Activated CD8-positive, alpha-beta T cell treated with anti-CD3 and anti-CD28 coated beads for 36 hours (primary cell): ENCODE data around the gene NFASC. TPM values are rescaled to one million over a fixed set of nuclear protein-coding genes. Genes with fewer than 3 reads are reported as not detected.

Experiments
- ATAC-seq: fragments of 200-7000 bp; cut with Tn5 transposase; one replicate; pipeline ENCODE4 v1.10.0; 2021; ENCODE audit warnings: mild to moderate bottlenecking, moderate library complexity
- CTCF ChIA-PET: fragments of 350-600 bp; sonication (Branson Sonifier 250); formaldehyde crosslinking; loops from one replicate; lab custom pipeline; 2021; ENCODE audit warnings: antibody characterized with exemption; lab: Charles Lee
- POLR2A ChIA-PET: fragments of 350-600 bp; sonication (Branson Sonifier 250); formaldehyde crosslinking; loops from one replicate; lab custom pipeline; 2021; ENCODE audit warnings: antibody characterized with exemption; lab: Charles Lee
- DNase-seq: peaks from one replicate; pipeline ENCODE4 v3.0.0-alpha.2; 2020
- H3K27ac Mint-ChIP-seq: one replicate; pipeline ENCODE4 v1.8.0; 2021; ENCODE audit warnings: mild to moderate bottlenecking, mixed read lengths
- H3K27me3 Mint-ChIP-seq: one replicate; pipeline ENCODE4 v1.8.0; 2021; ENCODE audit warnings: mixed read lengths
- H3K36me3 Mint-ChIP-seq: one replicate; pipeline ENCODE4 v1.8.0; 2021; ENCODE audit warnings: low read depth, mixed read lengths
- H3K4me1 Mint-ChIP-seq: one replicate; pipeline ENCODE4 v1.8.0; 2021; ENCODE audit warnings: low read depth, mixed read lengths
- H3K4me3 Mint-ChIP-seq: one replicate; pipeline ENCODE4 v1.8.0; 2021; ENCODE audit warnings: mild to moderate bottlenecking, moderate library complexity, mixed read lengths
- H3K9me3 Mint-ChIP-seq: one replicate; pipeline ENCODE4 v1.8.0; 2021; ENCODE audit warnings: mixed read lengths
- intact Hi-C: fragments of 100-400 bp; cut with micrococcal nuclease; formaldehyde crosslinking; loops from one replicate; pipeline ENCODE4 v1.10.0; 2022
- total RNA-seq, 2 experiments: library from RNA; stranded (reverse); gene quantifications; one replicate each; pipeline ENCODE4 v1.2.3, GENCODE V29; 2021
- TF ChIP-seq, protein P1 (sequence below): fragments of 200-600 bp; IDR thresholded peaks from one replicate; pipeline ENCODE4 v1.8.0; 2022; ENCODE audit warnings: antibody characterized with exemption, mild to moderate bottlenecking

The NFASC gene
- total RNA-seq, 2 experiments from 2014 or later: not detected

DNA sequence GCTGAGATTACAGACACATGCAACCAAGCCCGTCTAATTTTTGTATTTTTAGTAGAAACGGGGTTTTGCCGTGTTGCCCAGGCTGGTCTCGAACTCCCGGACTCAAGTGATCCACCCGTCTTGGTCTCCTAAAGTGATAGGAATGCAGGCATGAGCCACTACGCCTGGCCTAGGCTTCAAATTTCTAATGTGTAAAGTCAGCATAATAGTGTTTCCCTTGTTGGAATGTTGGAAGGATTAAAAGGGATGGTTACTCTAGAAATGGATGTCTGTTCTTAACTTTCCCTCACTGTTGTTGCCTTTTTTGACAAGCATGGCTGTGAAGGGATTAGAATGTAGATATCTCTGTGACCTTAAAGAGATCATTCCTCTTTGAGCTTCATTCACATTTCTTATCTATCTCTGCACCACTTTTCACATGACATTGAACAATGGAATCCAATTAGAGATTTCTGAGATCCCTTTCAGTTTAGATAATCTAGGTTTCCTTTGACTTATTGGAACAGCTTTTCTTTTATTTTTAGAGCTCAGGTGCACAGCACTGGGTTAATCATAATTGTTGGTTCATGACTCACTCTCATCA, 33.7 kb downstream of the NFASC start:
- intact Hi-C loops: no loop called here
- TF ChIP-seq, protein P1, sequence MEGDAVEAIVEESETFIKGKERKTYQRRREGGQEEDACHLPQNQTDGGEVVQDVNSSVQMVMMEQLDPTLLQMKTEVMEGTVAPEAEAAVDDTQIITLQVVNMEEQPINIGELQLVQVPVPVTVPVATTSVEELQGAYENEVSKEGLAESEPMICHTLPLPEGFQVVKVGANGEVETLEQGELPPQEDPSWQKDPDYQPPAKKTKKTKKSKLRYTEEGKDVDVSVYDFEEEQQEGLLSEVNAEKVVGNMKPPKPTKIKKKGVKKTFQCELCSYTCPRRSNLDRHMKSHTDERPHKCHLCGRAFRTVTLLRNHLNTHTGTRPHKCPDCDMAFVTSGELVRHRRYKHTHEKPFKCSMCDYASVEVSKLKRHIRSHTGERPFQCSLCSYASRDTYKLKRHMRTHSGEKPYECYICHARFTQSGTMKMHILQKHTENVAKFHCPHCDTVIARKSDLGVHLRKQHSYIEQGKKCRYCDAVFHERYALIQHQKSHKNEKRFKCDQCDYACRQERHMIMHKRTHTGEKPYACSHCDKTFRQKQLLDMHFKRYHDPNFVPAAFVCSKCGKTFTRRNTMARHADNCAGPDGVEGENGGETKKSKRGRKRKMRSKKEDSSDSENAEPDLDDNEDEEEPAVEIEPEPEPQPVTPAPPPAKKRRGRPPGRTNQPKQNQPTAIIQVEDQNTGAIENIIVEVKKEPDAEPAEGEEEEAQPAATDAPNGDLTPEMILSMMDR: no peak
- DNase-seq (no peak), ATAC-seq (no peak)
- Mint-ChIP-seq H3K4me1 (no peaks in the 10 kb centered on the region), H3K9me3 (no peaks in the 10 kb centered on the region), H3K27me3 (peaks cover 23% of the 10 kb centered on the region), H3K4me3 (no peak overlapping the region), H3K27ac (no peak overlapping the region), H3K36me3 (no peaks in the 10 kb centered on the region)
- POLR2A ChIA-PET: no interaction called here
- CTCF ChIA-PET: interaction anchor here (1.3 to 1.5 kb wide), 3 partner anchors 98 to 158 kb away, joined by 3 read pairs; no protein-coding TSS in a partner anchor

DNA sequence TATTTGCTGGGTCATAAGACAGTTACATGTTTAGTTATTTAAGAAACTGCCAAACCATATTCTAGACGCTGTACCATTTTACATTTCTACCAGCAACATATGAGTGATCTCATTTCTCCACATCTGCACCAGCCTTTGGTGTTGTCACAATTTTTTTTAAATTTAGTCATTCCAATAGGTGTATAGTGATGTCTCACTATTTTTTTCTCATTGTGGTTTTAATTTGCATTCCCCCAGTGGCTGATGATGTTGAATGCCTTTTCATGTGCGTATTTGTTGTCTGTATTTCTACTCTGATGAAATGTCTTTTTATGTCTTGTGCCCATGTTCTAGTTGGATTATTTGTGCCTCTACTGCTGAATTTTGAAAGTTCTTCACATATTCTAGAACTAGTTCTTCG, 38.4 kb downstream of the NFASC start:
- DNase-seq (no peak), ATAC-seq (no peak)
- intact Hi-C loops: no loop called here
- TF ChIP-seq, protein P1: no peak
- no peak overlapping the region for H3K27ac Mint-ChIP-seq
- H3K36me3 Mint-ChIP-seq: no peaks in the 10 kb centered on the region
- H3K27me3 Mint-ChIP-seq: peaks cover 24% of the 10 kb centered on the region
- POLR2A ChIA-PET: no interaction called here
- no peaks in the 10 kb centered on the region for H3K4me1 Mint-ChIP-seq
- CTCF ChIA-PET: interaction anchor here (1.0 to 1.9 kb wide), 2 partner anchors 81 to 102 kb away, joined by 3 to 4 read pairs; no protein-coding TSS in a partner anchor
- no peaks in the 10 kb centered on the region for H3K9me3 Mint-ChIP-seq
- no peak overlapping the region for H3K4me3 Mint-ChIP-seq

DNA sequence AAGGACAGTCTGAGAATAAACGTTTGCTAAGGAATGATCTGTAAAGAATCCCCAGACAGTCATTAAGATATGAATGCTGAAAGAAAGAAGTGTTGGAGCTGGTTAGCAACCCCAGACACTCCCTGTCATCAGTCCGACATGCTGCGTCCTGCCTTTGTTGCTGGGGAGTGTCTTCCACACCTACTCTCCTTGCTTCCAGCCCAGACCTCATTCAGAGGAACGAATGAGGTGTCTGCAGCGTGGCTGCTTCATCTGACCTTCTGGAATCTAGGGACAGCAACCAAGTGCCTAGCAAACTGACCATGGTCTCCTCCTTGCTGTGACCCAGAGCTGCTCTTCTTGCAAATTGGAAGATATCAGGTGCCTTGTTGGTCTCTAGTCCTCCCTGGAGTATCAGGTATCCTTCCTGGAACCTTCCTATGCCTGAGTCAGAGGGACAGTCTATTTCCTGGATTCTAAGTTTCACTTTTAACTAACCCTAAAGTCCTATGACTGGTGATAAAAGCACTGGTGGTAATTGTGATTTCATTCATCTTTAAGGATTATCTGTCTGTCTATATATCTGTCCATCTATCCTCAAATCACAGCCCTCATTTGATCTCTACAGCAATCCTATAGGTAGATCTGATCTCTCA, 45.3 kb downstream of the NFASC start:
- H3K4me1 Mint-ChIP-seq: no peaks in the 10 kb centered on the region
- TF ChIP-seq, protein P1: no peak
- H3K4me3 Mint-ChIP-seq: no peak overlapping the region
- no peak for DNase-seq
- no peaks in the 10 kb centered on the region for H3K36me3 Mint-ChIP-seq
- peaks cover 7% of the 10 kb centered on the region for H3K27me3 Mint-ChIP-seq
- H3K9me3 Mint-ChIP-seq: peaks cover 3% of the 10 kb centered on the region
- no peak overlapping the region for H3K27ac Mint-ChIP-seq
- ATAC-seq: no peak
- intact Hi-C loops: no loop called here
- CTCF ChIA-PET: interaction anchor here (1.4 kb wide), 1 partner anchor 146 kb away, joined by 5 read pairs; no protein-coding TSS in a partner anchor
- POLR2A ChIA-PET: no interaction called here

DNA sequence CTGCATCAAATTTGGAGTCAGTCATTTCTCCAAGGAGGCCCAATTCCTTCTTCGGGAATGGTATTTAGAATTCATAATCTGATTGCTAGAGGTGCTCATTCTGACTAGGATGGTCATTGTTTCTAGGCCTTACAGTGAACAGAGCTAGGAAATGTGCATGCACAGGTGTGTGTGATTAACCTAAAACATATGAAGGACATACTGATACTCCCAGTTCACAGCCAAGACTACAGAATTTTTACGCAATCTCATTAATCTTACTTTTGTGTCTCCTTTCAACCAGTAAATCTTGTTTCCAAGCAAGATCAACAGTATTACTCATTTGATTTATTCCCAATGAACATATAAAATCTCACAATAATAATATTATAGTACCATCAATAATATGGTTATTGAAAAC, 47.1 kb downstream of the NFASC start:
- Mint-ChIP-seq H3K27me3 (peaks cover 3% of the 10 kb centered on the region), H3K36me3 (no peaks in the 10 kb centered on the region), H3K4me3 (no peak overlapping the region), H3K4me1 (no peaks in the 10 kb centered on the region), H3K9me3 (peaks cover 3% of the 10 kb centered on the region), H3K27ac (no peak overlapping the region)
- ChIA-PET CTCF (interaction anchor here (1.2 kb wide), 1 partner anchor 25 kb away, joined by 3 read pairs; no protein-coding TSS in a partner anchor), POLR2A (no interaction called here)
- no peak for DNase-seq
- ATAC-seq: no peak
- TF ChIP-seq, protein P1: no peak
- intact Hi-C loops: no loop called here

DNA sequence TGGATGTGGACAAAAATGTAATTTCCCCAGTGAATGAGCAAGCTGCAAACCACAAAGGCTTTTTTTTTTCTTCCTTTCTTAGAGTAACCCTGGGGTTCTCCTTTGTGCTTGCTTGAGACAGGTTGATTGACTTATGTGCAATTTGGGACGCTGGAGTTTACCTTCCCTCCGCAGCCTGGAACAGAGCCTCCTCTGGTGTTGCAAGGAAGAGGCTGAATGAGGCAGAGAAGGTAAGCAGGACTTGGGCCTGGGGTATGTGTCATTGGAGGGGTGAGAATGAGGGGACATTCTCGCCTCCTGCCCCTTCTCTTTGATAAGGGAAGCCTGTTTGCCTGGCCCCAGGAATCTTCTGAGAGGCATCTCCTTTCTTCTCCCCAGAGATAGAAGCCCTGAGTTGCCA, 49.8 kb downstream of the NFASC start:
- Mint-ChIP-seq H3K4me3 (no peak overlapping the region), H3K9me3 (no peaks in the 10 kb centered on the region), H3K4me1 (no peaks in the 10 kb centered on the region), H3K27me3 (no peaks in the 10 kb centered on the region), H3K36me3 (no peaks in the 10 kb centered on the region), H3K27ac (no peak overlapping the region)
- DNase-seq: no peak
- intact Hi-C loops: no loop called here
- POLR2A ChIA-PET: no interaction called here
- TF ChIP-seq, protein P1: no peak
- CTCF ChIA-PET: interaction anchor here (0.9 kb wide), 1 partner anchor 114 kb away, joined by 3 read pairs; no protein-coding TSS in a partner anchor
- no peak for ATAC-seq
